ENCODE data around the gene SMPD3.

The SMPD3 gene

GRCh38 chr16:68367440-68367839 lies 80.9 kb downstream of the SMPD3 start:
- no peak for DNase-seq

GRCh38 chr16:68367030-68367429 lies 81.3 kb downstream of the SMPD3 start:
- no peak for DNase-seq

GRCh38 chr16:68366062-68366461 lies 82.2 kb downstream of the SMPD3 start:
- DNase-seq, result no peak

GRCh38 chr16:68365167-68365817 lies 83.0 kb downstream of the SMPD3 start:
- DNase-seq, result no peak

- no peak for DNase-seq
These were observed 83.7 kb downstream of the SMPD3 start for GRCh38 chr16:68364561-68364998.

GRCh38 chr16:68363658-68364521 lies 84.4 kb downstream of the SMPD3 start:
- DNase-seq, result no peak

GRCh38 chr16:68362947-68363657 lies 85.2 kb downstream of the SMPD3 start:
- no peak for DNase-seq

GRCh38 chr16:68362262-68362913 lies 85.9 kb downstream of the SMPD3 start:
- DNase-seq, result no peak

GRCh38 chr16:68361485-68361884 lies 86.8 kb downstream of the SMPD3 start:
- DNase-seq, result no peak

- no peak for DNase-seq
These were observed 87.4 kb downstream of the SMPD3 start for GRCh38 chr16:68360956-68361355.

- DNase-seq, result no peak
These were observed 87.8 kb downstream of the SMPD3 start for GRCh38 chr16:68360547-68360946.

- DNase-seq, result no peak
These were observed 88.7 kb downstream of the SMPD3 start for GRCh38 chr16:68359398-68360191.

GRCh38 chr16:68358951-68359350 lies 89.4 kb downstream of the SMPD3 start:
- DNase-seq, result no peak

GRCh38 chr16:68357923-68358322 lies 90.4 kb downstream of the SMPD3 start:
- no peak for DNase-seq

GRCh38 chr16:68357521-68357922 lies 90.8 kb downstream of the SMPD3 start:
- no peak for DNase-seq

- DNase-seq, result no peak
These were observed 91.4 kb downstream of the SMPD3 start for GRCh38 chr16:68356919-68357286.

- peak; percentile 19 for DNase-seq
These were observed 91.9 kb downstream of the SMPD3 start for GRCh38 chr16:68356249-68356918.

- DNase-seq, result no peak
These were observed 92.7 kb downstream of the SMPD3 start for GRCh38 chr16:68355447-68356248.

GRCh38 chr16:68354816-68355215 lies 93.5 kb downstream of the SMPD3 start:
- DNase-seq, result no peak

GRCh38 chr16:68353366-68353765 lies 94.9 kb downstream of the SMPD3 start:
- DNase-seq, result no peak

- DNase-seq, result no peak
These were observed 96.3 kb downstream of the SMPD3 start for GRCh38 chr16:68351991-68352431.

All from SIG-M5 (cell line).